ENCODE data around the gene NT5C1A. TPM values are rescaled to one million over a fixed set of nuclear protein-coding genes. Genes with fewer than 3 reads are reported as not detected.

The NT5C1A gene
- polyA plus RNA-seq, 2 of the 4 experiments (the other 2 are of a cell fraction): not detected

- 77% methylated on average over 2 of the region's 2 CpGs for WGBS (ENCODE audit: missing lambda C conversion rate)
- ChIA-PET POLR2A (no interaction called here), CTCF (interaction anchor here (1.0 to 2.0 kb wide), 3 partner anchors 13 to 36 kb away, joined by 3 to 7 read pairs (median 5); no protein-coding TSS in a partner anchor)
- no peak overlapping the region for H3K4me3 ChIP-seq
- FAIRE-seq (no peak), DNase-seq (ENCODE audit: low read depth in 1 of 2, low spot score in 1 of 2) (no peak), ATAC-seq (no peak)
- TF ChIP-seq HEYL (CRISPR knock-in tag; IDR thresholded peaks at IDR 0.05) (no peak), NR3C1 (IDR thresholded peaks at IDR 0.05) (no peak), CBX8 (IDR thresholded peaks at IDR 0.05) (no peak), SREBF2 (IDR thresholded peaks at IDR 0.05) (no peak), USF2 (IDR thresholded peaks at IDR 0.05) (no peak)
- H3K27ac ChIP-seq: no peak overlapping the region
- H3K4me2 ChIP-seq: no peak overlapping the region
- H3K9me3 ChIP-seq: no peaks in the 10 kb centered on the region
- H3K4me1 ChIP-seq: peaks cover 8% of the 10 kb centered on the region; the same call in 2 of the 3 replicates
These were observed 17.3 kb upstream of the NT5C1A start for GRCh38 chr1:39689214-39689613.

GRCh38 chr1:39688706-39689105 is 16.8 kb upstream of the NT5C1A start:
- no peak overlapping the region for H3K27ac ChIP-seq
- H3K4me3 ChIP-seq: no peak overlapping the region
- CTCF ChIA-PET: interaction anchor here (1.0 to 2.0 kb wide), 2 partner anchors 15 to 35 kb away, joined by 3 to 7 read pairs; no protein-coding TSS in a partner anchor
- DNase-seq (ENCODE audit: low read depth in 1 of 2, low spot score in 1 of 2) (no peak), FAIRE-seq (no peak), ATAC-seq (no peak)
- peaks cover 8% of the 10 kb centered on the region; the same call in 2 of the 3 replicates for H3K4me1 ChIP-seq
- 52% methylated on average over 3 of the region's 3 CpGs for WGBS (ENCODE audit: missing lambda C conversion rate)
- POLR2A ChIA-PET: no interaction called here
- no peaks in the 10 kb centered on the region for H3K9me3 ChIP-seq
- no peak overlapping the region for H3K4me2 ChIP-seq
- TF ChIP-seq HOXB5 (CRISPR knock-in tag; IDR thresholded peaks at IDR 0.05) (no peak), REST (IDR thresholded peaks at IDR 0.05) (no peak), NFE2L2 (conservative IDR thresholded peaks at IDR 0.05; ENCODE audit: low read length) (no peak), NR3C1 (IDR thresholded peaks at IDR 0.05) (no peak), HOXB13 (CRISPR knock-in tag; IDR thresholded peaks at IDR 0.05; ENCODE audit: low read depth) (no peak), RNF2 (IDR thresholded peaks at IDR 0.05; ENCODE audit: borderline replicate concordance, low read depth) (no peak), MYC (IDR thresholded peaks at IDR 0.05; ENCODE audit: borderline replicate concordance, low read length) (no peak), ESRRA (IDR thresholded peaks at IDR 0.05; ENCODE audit: borderline replicate concordance, low read length) (no peak), CHD2 (IDR thresholded peaks at IDR 0.05; ENCODE audit: low read length, partially characterized antibody) (no peak), POLR2A (IDR thresholded peaks at IDR 0.05; ENCODE audit: low read length) (no peak), BCL3 (IDR thresholded peaks at IDR 0.05) (no peak)

- Histone ChIP-seq H3K4me3 (no peak overlapping the region), H3K4me1 (peaks cover 8% of the 10 kb centered on the region; the same call in 2 of the 3 replicates), H3K27ac (no peak overlapping the region), H3K9me3 (no peaks in the 10 kb centered on the region), H3K4me2 (no peak overlapping the region)
- ChIA-PET CTCF (no interaction called here), POLR2A (no interaction called here)
- FAIRE-seq (no peak), ATAC-seq (no peak), DNase-seq (ENCODE audit: low read depth in 1 of 2, low spot score in 1 of 2) (no peak)
- WGBS (ENCODE audit: missing lambda C conversion rate): 31% methylated on average over 2 of the region's 2 CpGs
- TF ChIP-seq PHF8 (IDR thresholded peaks at IDR 0.05; ENCODE audit: borderline replicate concordance, low read depth) (no peak), FOSL2 (IDR thresholded peaks at IDR 0.05) (no peak), FOSL2 (CRISPR knock-in tag; IDR thresholded peaks at IDR 0.05) (no peak), MAX (IDR thresholded peaks at IDR 0.05) (no peak), ZFP36 (IDR thresholded peaks at IDR 0.05; ENCODE audit: borderline replicate concordance, partially characterized antibody) (no peak), CHD4 (IDR thresholded peaks at IDR 0.05; ENCODE audit: borderline replicate concordance) (no peak), CTCF (IDR thresholded peaks at IDR 0.05) (no peak), RFX5 (IDR thresholded peaks at IDR 0.05) (no peak), RCOR1 (IDR thresholded peaks at IDR 0.05; ENCODE audit: low read depth, low read length) (no peak), ESRRA (IDR thresholded peaks at IDR 0.05; ENCODE audit: borderline replicate concordance, low read length) (no peak)
These were observed 15.3 kb upstream of the NT5C1A start for GRCh38 chr1:39687243-39687642.
